GM21423 (cell line): ENCODE measurements around the gene APOH.
"Not testable (repeated sequence)": the region's sequence is repeated elsewhere in the genome, so short reads cannot be mapped to it uniquely, and the experiment has no call there.

Experiments used
- ATAC-seq: cut with Tn5 transposase; IDR thresholded peaks from one replicate; pipeline ENCODE4 v1.9.1; 2021; ENCODE audit warnings: mild to moderate bottlenecking, moderate library complexity; ENCODE audit not compliant: unreplicated experiment

The APOH gene, protein sequence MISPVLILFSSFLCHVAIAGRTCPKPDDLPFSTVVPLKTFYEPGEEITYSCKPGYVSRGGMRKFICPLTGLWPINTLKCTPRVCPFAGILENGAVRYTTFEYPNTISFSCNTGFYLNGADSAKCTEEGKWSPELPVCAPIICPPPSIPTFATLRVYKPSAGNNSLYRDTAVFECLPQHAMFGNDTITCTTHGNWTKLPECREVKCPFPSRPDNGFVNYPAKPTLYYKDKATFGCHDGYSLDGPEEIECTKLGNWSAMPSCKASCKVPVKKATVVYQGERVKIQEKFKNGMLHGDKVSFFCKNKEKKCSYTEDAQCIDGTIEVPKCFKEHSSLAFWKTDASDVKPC

GRCh38 chr17:66228887-66229782 is at the start of gene APOH:
Gene APOH (minus strand): TSS chr17:66229415. CDS start chr17:66229379, 36 bp downstream.
- ATAC-seq, result no peak

DNA sequence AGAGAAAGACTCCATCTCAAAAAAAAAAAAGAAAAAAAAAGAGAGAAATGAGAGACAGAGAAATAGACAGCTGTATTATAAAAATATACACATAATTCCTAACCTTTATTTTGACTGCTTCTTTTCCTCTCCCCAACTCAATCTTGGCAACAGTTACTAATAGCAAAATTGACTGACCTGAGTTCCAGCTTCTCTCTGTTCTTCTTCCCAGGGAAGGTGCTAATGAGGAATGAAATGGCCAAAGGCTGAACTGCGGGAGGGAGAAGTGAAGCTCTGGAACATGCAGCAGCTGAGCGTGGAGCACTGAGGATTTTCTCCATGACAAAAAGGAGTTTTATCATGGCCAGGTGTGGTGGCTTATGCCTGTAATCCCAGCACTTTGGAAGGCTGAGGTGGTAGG is 48.0 kb upstream of the APOH start:
- ATAC-seq, result no peak

- no peak for ATAC-seq
Measured at GRCh38 chr17:66276328-66276937, 47.2 kb upstream of the APOH start.

DNA sequence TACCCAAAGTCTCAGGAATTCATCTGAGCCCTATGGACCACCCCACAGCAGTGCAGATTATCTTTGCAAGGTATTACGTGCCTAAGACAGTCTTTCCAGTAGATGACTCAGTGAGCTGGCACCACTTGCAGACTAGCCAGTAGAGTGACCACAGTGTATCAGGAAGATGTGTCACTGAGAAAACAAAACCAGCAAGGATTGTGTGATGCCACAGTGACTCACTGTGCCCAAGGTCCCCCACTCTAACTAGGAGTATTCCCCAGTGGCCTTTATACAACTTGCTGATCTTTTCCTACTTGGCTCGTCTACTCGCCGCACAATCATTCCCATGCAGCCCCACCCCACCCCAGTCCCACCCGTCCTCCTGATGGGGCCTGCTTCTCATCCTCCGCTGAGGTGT is 46.4 kb upstream of the APOH start:
- ATAC-seq, result no peak

GRCh38 chr17:66273586-66273848 is 44.3 kb upstream of the APOH start:
- no peak for ATAC-seq

DNA sequence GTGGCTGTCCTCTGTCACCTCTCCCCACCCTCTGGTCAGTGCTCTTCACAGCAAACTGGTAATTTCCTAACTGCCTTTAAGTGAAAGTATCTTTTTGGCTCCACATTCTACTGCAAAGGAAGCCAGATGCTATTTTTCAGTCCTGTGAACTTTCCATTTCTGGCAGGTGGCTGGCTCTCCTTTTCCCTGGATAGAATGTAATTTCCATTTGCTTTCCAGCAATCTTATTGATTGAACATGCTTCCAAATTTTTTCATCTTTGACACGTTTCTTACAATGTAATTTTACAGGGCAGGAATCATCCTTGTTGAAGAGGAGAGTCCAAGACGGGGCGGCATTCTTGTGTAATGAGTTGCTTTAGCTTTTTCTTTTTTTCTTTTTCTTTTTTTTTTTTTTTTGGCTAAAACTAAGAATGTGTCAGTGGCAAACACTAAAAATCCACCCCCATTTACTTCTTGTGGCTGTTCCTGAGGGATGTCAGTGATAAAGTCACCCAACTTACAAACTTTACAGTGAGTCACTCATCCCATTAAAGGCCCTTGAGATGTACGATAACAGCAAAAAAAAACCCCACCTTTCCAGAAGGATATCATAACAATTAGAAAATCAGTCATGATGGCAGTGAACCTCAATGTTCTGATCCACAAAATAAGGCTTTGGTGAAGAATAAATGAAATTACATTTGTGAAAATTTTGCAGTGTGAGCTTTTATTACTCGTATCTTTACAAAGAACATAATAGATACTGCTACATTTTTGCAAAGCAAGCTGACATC is 43.8 kb upstream of the APOH start:
- no peak for ATAC-seq

DNA sequence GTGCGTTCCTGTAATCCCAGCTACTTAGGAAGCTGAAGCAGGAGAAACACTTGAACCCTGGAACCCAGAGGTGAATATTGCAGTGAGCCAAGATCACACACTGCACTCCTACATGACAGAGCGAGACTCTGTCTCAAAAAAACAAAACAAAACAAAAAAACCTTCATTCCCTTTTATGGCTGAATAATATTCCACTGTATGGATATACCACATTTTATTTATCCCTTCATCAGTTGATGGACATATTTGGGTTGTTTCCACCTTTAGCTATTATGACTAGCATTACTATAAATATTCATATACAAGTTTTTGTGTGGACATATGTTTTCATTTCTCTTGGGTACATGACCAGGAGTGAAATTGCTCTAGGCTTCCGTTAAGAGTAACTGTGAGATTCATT is 42.3 kb upstream of the APOH start:
- ATAC-seq, result no peak

DNA sequence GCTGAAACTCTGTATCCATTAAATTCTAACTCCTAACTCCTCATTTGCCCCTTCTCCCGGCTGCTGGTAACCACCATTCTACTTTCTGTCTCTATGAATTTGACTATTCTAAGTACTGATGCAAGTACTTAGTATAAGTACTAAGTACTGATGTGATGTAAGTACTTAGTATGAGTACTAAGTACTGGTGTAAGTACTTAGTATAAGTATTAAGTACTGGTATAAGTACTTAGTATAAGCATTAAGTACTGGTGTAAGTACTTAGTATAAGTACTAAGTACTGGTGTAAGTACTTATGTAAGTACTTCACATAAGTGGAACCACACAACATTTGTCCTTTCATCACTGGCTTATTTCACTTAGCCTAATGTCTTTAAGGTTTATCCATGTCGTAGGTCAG is 40.9 kb upstream of the APOH start:
- ATAC-seq, result no peak

DNA sequence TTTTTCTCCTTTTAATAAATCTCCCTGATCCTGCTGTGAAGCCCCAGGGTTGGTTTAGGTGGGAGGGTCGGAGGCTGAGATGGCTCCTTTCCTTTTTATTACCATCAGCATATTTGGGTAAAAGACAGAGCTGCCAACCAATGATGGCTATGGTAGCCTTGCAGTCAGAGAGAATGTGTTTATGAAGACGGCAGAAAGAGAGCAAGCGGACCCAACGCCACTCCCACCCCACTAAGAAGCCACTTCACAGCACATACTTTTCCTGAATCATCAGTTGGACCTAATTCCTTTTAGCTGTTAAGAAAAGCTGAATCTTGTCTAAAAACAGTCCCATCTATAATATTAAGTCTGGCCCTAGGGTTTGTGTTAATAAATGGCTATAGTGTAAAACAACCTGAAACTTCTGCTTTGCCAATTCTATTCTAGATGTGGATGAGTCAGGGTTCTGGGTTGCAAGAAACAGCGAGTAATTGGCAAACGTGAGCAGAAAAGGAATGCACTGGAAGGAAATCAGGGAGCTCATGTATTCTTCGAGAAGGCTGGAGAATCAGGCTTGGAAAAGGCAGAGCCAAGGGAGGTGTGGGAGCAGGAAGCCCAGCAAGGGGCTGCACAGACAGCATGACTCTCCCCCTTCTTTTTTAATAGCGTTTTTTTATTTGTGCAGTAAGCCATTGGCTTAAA is 39.2 kb upstream of the APOH start:
- ATAC-seq, result no peak

DNA sequence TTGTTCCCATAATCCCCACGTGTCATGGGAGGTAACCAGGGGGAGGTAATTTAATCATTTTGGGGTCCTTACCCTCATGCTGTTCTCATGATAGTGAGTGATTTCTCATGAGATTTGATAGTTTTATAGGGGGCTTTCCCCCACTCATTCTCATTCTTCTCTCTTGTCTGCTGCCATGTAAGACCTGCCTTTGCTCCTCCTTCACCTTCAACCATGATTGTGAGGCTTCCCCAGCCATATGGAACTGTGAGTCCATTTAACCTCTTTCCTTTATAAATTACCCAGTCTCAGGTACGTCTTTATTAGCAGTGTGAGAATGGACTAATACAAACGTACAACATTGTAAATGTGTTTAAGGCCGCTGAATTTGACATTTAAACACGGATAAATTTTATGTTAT is 35.5 kb upstream of the APOH start:
- no peak for ATAC-seq

- no peak for ATAC-seq
Measured at GRCh38 chr17:66262767-66263166, 33.6 kb upstream of the APOH start.

DNA sequence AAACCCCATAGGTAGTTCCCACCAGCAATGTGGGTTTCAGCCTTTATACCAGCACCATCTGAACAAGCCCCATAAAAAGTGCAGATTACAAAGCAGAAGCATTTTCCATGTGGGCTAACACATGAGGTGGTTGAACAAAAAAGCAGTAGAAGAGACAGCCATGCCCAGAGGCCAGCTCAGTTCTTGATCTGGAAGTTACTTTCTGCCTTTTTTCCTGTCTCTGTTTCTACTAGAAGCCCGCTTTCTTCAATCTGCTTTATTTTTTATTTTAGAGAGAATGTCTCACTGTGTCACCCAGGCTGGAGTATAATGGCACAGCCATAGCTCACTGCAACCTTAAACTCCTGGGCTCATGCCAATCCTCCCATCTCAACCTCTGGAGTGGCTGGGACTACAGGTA is 31.5 kb upstream of the APOH start:
- no peak for ATAC-seq

DNA sequence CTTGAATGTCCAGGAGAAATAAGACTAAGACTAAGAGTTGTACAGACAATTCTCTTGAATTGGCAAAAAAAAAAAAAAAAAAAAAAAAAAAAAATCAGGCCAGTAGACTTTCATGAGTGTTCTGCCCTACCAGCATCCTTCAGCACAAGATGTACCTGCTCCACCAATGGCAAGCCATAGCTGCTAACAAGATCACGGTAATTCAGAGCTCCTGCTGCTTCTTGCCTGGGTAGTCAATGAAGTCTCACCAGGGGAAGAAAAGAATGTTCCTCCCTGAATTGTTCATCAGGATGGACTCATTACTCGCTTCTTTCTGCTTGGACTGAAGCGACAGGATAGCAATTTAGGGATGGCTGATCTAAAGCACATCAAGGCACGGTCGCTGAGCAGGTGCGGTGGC is 31.1 kb upstream of the APOH start:
- ATAC-seq, result no peak

- no peak for ATAC-seq
Measured at GRCh38 chr17:66255527-66255971, 26.3 kb upstream of the APOH start.

- no peak for ATAC-seq
Measured at GRCh38 chr17:66255112-66255511, 25.9 kb upstream of the APOH start.

DNA sequence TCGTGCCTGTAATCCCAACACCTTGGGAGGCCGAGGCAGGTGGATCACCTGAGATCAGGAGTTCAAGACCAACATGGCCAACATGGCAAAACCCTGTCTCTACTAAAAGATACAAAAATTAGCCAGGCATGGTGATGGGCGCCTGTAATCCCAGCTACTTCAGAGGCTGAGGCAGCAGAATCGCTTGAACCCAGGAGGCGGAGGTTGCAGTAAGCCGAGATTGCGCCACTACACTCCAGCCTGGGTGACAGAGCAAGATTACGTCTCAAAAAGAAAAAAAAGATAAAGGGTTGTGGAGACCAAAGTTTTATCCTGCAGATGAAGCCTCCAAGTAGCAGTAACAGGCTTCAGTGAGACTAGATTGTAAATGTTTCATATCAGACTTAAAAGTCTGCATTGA is 24.2 kb upstream of the APOH start:
- ATAC-seq, result not testable (repeated sequence)

DNA sequence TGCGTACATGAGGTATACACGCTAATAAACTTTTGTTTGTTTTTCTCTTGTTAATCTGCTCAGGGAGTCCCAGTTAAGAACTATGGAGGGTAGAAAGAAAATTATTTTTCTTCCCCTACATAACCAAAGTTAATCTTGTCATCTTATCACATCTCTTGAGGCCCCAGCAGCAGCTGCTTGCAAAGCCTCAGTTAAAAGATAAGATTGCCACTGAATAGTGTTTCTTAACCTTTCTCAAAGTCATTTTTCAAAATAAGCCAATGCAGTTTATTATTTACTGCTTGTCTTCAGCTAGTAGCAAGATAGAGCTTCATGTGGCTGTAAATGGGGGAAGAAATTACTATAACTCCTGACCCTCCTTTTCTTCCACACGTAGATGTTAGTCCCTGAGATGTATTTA is 21.5 kb upstream of the APOH start:
- ATAC-seq, result no peak

DNA sequence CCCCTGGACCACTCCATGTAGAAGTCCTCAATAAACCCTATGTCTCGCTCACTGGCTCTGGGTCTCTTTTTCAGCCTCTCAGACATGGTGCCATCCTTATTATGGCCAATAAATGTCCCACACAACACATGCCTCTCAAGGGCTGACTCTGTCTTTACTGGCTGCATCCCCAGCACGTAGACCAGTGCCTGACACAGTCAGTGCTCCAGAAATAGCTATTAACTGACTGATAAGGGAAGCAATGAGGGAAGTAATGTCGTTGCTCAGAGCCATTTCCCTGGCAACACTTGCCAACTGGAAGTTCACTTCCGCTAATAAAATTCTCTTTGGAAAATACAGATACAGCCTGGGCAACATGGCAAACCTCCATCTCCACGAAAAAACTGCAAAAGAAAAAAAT is 19.1 kb upstream of the APOH start:
- no peak for ATAC-seq

- ATAC-seq, result no peak
Measured at GRCh38 chr17:66241839-66242238, 12.6 kb upstream of the APOH start.

DNA sequence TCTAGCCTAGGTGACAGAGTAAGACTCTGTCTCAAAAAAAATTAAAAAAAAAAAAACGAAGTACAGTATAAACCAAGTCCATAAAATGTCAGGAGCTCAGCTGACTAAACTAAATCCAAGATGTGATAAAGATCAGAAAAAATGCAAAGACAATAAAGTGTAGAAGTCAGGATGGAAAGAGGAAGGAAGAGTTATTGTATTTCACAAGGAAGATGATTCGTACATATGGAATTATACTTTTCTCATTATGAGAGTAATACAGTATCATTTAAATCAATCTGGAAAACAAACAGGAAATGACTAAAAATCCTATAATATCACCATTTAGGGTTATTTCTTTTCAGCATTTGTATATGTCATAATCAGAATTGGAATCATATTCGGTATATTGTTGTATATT is 11.4 kb upstream of the APOH start:
- ATAC-seq, result no peak

- no peak for ATAC-seq
Measured at GRCh38 chr17:66240013-66240412, 10.8 kb upstream of the APOH start.
